DOHH2 (cell line): ENCODE results near the gene CTCF.

Experiments used
- H3F3A ChIP-seq: fragments of 200-600 bp; sonication (generic), shearing (Covaris generic); 2 replicates; pipeline ENCODE4 v1.6.0; 2016; ENCODE audit warnings: antibody characterized with exemption, mild to moderate bottlenecking; ENCODE audit not compliant: control insufficient read depth, insufficient read depth
- H3K27ac ChIP-seq: fragments of 200-600 bp; sonication (generic); 2 replicates; pipeline ENCODE4 v1.5.1; 2014; ENCODE audit warnings: low read depth, mild to moderate bottlenecking, low read length, moderate library complexity
- H3K27me3 ChIP-seq: fragments of 200-600 bp; sonication (generic); 2 replicates; pipeline ENCODE4 v1.6.1; 2014; ENCODE audit warnings: mild to moderate bottlenecking, low read length, mixed read lengths; ENCODE audit not compliant: control insufficient read depth
- H3K36me3 ChIP-seq: fragments of 200-600 bp; sonication (generic); 2 replicates; pipeline ENCODE4 v1.6.1; 2014; ENCODE audit warnings: mild to moderate bottlenecking, low read length, moderate library complexity, mixed read lengths; ENCODE audit not compliant: control insufficient read depth
- H3K4me1 ChIP-seq: fragments of 200-600 bp; sonication (generic); 2 replicates; pipeline ENCODE4 v1.6.1; 2014; ENCODE audit warnings: mild to moderate bottlenecking, low read length, mixed read lengths; ENCODE audit not compliant: control insufficient read depth
- H3K4me2 ChIP-seq: fragments of 200-600 bp; sonication (generic); 2 replicates; pipeline ENCODE4 v1.6.0; 2014; ENCODE audit warnings: mild to moderate bottlenecking, low read length, moderate library complexity
- H3K4me3 ChIP-seq: fragments of 200-600 bp; sonication (generic); 2 replicates; pipeline ENCODE4 v1.5.1; 2014; ENCODE audit warnings: mild to moderate bottlenecking, low read length, mixed read lengths
- H3K79me2 ChIP-seq: fragments of 200-600 bp; sonication (generic); 2 replicates; pipeline ENCODE4 v1.6.1; 2014; ENCODE audit warnings: mild to moderate bottlenecking, low read length, mixed read lengths; ENCODE audit not compliant: control insufficient read depth
- H3K9me2 ChIP-seq: fragments of 200-600 bp; sonication (generic); replicated peaks from 2 replicates; pipeline ENCODE4 v1.6.1; 2014; ENCODE audit warnings: mild to moderate bottlenecking, low read length, mixed read lengths; ENCODE audit not compliant: control insufficient read depth
- H3K9me3 ChIP-seq: fragments of 200-600 bp; sonication (generic); 2 replicates; pipeline ENCODE4 v1.6.1; 2014; ENCODE audit warnings: antibody characterized with exemption, low read length, mixed read lengths; ENCODE audit not compliant: control insufficient read depth, insufficient read depth
- H4K20me1 ChIP-seq: fragments of 200-600 bp; sonication (generic); 2 replicates; pipeline ENCODE4 v1.6.0; 2014; ENCODE audit warnings: low read depth, mild to moderate bottlenecking, antibody characterized with exemption, low read length, moderate library complexity; ENCODE audit not compliant: control insufficient read depth, insufficient read depth
- EZH2phosphoT487 ChIP-seq: fragments of 200-600 bp; sonication (generic); IDR thresholded peaks from 2 replicates; pipeline ENCODE4 v1.6.1; 2017; ENCODE audit warnings: borderline replicate concordance, mild to moderate bottlenecking, antibody characterized with exemption, low read length, moderate library complexity, mixed read lengths
- TF ChIP-seq, protein P1 (sequence below): fragments of 200-600 bp; sonication (generic); IDR thresholded peaks from one replicate; pipeline ENCODE4 v1.5.1; 2014; ENCODE audit warnings: antibody characterized with exemption, mild to moderate bottlenecking, low read depth, low read length; ENCODE audit not compliant: poor library complexity, severe bottlenecking

Gene CTCF

DNA sequence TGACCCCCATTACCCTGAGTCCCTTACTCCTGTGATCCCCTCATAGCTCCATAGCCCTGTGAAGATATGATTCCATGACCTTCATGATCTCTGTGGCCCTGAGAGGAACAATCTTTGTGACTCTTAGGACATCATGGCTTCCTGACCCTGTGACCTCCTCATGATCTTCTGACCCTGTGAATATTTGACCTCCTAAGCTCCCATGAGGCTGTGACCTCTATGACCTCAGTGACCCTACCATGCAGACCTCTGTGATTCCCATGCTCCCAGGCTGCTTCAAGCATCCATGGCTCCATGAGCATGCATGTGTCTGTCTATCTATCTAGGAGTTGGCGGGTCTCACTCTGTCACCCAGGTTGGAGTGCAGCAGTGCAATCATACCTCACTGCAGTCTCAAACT, 21.6 kb upstream of the CTCF start:
- no peak overlapping the region for H3K4me2 ChIP-seq
- H3K9me2 ChIP-seq: no peaks in the 10 kb centered on the region
- H3K4me3 ChIP-seq: no peak overlapping the region
- TF ChIP-seq, protein P1, sequence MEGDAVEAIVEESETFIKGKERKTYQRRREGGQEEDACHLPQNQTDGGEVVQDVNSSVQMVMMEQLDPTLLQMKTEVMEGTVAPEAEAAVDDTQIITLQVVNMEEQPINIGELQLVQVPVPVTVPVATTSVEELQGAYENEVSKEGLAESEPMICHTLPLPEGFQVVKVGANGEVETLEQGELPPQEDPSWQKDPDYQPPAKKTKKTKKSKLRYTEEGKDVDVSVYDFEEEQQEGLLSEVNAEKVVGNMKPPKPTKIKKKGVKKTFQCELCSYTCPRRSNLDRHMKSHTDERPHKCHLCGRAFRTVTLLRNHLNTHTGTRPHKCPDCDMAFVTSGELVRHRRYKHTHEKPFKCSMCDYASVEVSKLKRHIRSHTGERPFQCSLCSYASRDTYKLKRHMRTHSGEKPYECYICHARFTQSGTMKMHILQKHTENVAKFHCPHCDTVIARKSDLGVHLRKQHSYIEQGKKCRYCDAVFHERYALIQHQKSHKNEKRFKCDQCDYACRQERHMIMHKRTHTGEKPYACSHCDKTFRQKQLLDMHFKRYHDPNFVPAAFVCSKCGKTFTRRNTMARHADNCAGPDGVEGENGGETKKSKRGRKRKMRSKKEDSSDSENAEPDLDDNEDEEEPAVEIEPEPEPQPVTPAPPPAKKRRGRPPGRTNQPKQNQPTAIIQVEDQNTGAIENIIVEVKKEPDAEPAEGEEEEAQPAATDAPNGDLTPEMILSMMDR: no peak
- TF ChIP-seq EZH2phosphoT487: no peak
- H3K9me3 ChIP-seq: no peaks in the 10 kb centered on the region
- peaks cover 41% of the 10 kb centered on the region for H3K36me3 ChIP-seq
- peaks cover 70% of the 10 kb centered on the region for H3K4me1 ChIP-seq
- peaks cover 10% of the 10 kb centered on the region for H3F3A ChIP-seq
- H3K27me3 ChIP-seq: peaks cover 26% of the 10 kb centered on the region
- H3K79me2 ChIP-seq: peaks cover 1% of the 10 kb centered on the region; the same call in 1 of the 2 replicates
- H4K20me1 ChIP-seq: no peaks in the 10 kb centered on the region; the same call in 1 of the 2 replicates
- H3K27ac ChIP-seq: no peak overlapping the region

DNA sequence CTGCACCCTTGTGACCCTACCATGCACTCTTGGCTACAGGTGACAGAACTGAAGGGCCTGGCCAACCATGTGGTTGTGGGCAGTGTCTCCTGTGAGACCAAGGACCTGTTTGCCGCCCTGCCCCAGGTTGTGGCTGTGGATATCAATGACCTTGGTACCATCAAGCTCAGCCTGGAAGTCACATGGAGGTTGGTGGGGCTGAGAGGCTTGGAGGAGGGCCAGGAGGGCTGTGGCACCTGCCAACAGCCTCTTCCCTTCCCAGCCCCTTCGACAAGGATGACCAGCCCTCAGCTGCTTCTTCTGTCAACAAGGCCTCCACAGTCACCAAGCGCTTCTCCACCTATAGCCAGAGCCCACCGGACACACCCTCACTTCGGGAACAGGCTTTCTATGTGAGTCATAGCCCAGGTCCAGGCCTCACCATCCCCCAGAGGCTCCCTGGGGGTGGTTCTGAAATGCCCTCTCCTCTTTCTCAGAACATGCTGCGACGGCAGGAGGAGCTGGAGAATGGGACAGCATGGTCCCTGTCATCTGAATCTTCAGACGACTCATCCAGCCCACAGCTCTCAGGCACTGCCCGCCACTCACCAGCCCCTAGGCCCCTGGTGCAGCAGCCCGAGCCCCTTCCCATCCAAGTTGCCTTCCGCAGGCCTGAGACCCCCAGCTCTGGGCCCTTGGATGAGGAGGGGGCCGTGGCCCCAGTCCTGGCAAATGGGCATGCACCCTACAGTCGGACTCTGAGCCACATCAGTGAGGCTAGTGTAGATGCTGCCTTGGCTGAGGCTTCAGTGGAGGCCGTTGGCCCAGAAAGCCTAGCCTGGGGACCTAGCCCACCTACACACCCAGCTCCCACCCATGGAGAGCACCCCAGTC, 20.7 kb upstream of the CTCF start:
- no peaks in the 10 kb centered on the region for H3K9me2 ChIP-seq
- no peak overlapping the region for H3K4me3 ChIP-seq
- no peak overlapping the region for H3K27ac ChIP-seq
- peaks cover 10% of the 10 kb centered on the region for H3F3A ChIP-seq
- H3K4me1 ChIP-seq: peaks cover 75% of the 10 kb centered on the region
- H4K20me1 ChIP-seq: no peaks in the 10 kb centered on the region; the same call in 1 of the 2 replicates
- TF ChIP-seq, protein P1: no peak
- no peak for TF ChIP-seq EZH2phosphoT487
- H3K79me2 ChIP-seq: peaks cover 10% of the 10 kb centered on the region
- peaks cover 50% of the 10 kb centered on the region for H3K36me3 ChIP-seq
- no peaks in the 10 kb centered on the region for H3K9me3 ChIP-seq
- H3K4me2 ChIP-seq: no peak overlapping the region
- peaks cover 22% of the 10 kb centered on the region for H3K27me3 ChIP-seq

DNA sequence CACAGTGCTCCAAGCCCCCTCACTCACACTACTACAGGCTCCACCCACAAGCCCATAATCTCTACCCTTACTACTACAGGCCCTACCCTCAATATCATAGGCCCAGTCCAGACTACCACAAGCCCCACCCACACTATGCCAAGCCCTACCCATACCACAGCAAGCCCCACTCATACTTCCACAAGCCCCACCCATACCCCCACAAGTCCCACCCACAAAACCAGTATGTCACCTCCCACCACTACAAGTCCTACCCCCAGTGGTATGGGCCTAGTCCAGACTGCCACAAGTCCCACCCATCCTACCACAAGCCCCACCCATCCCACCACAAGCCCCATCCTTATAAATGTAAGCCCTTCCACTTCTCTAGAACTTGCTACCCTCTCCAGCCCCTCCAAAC, 19.9 kb upstream of the CTCF start:
- H3K27me3 ChIP-seq: peaks cover 14% of the 10 kb centered on the region
- no peaks in the 10 kb centered on the region for H3K9me2 ChIP-seq
- peaks cover 75% of the 10 kb centered on the region for H3K4me1 ChIP-seq
- H3K27ac ChIP-seq: no peak overlapping the region
- peaks cover 57% of the 10 kb centered on the region for H3K36me3 ChIP-seq
- no peaks in the 10 kb centered on the region; the same call in 1 of the 2 replicates for H4K20me1 ChIP-seq
- no peak for TF ChIP-seq EZH2phosphoT487
- TF ChIP-seq, protein P1: no peak
- no peak overlapping the region for H3K4me3 ChIP-seq
- peaks cover 13% of the 10 kb centered on the region for H3K79me2 ChIP-seq
- peak overlapping the region; percentile 25; the same call in 1 of the 2 replicates for H3K4me2 ChIP-seq
- H3F3A ChIP-seq: peaks cover 13% of the 10 kb centered on the region
- H3K9me3 ChIP-seq: no peaks in the 10 kb centered on the region
